SK-N-SH (cell line): ENCODE results near the gene CAMK4. TPM values are rescaled to one million over a fixed set of nuclear protein-coding genes. Genes with fewer than 3 reads are reported as not detected.

Experiments used
- CTCF ChIA-PET: fragments of 300-600, 350-600 bp; formaldehyde crosslinking; extraction: SDS; loops from one replicate; lab custom pipeline; 2021; lab: Yijun Ruan, JAX
- POLR2A ChIA-PET: fragments of 350-600 bp; sonication (Branson Sonifier 250); formaldehyde crosslinking; extraction: SDS; loops from one replicate; lab custom pipeline; 2020; ENCODE audit warnings: antibody characterized with exemption, inconsistent platforms; lab: Yijun Ruan, JAX
- DNase-seq: peaks from one replicate; pipeline ENCODE4 v3.0.0; 2012
- H2AFZ ChIP-seq: fragments of 200-600 bp; sonication (generic); 2 replicates; pipeline ENCODE4 v1.8.1; 2016; ENCODE audit warnings: antibody characterized with exemption, mild to moderate bottlenecking, low read depth
- H3F3A ChIP-seq: fragments of 200-600 bp; sonication (generic); replicated peaks from 2 replicates; pipeline ENCODE3; 2016; ENCODE audit warnings: antibody characterized with exemption, mild to moderate bottlenecking; ENCODE audit not compliant: insufficient read depth
- H3K27ac ChIP-seq, 2 experiments: fragments of 200-500 bp in 1 of 2; fragments of 200-600 bp in 1 of 2; sonication (Bioruptor generic) in 1 of 2; sonication (generic), shearing (Covaris generic) in 1 of 2; 2 replicates each; pipeline versions ENCODE4 v1.5.1 to v1.6.1; 2014 to 2016; ENCODE audit warnings: low read depth in 2 of 2, inconsistent platforms in 1 of 2, low read length in 1 of 2, mild to moderate bottlenecking in 1 of 2, mixed read lengths in 1 of 2
- H3K27me3 ChIP-seq: fragments of 200-600 bp; sonication (generic), shearing (Covaris generic); 2 replicates; pipeline ENCODE4 v1.6.1; 2016; ENCODE audit warnings: mixed run types; ENCODE audit not compliant: insufficient read depth
- H3K36me3 ChIP-seq, 2 experiments: fragments of 200-500 bp in 1 of 2; fragments of 200-600 bp in 1 of 2; sonication (Bioruptor generic) in 1 of 2; sonication (generic) in 1 of 2; replicated peaks in 1 of 2; 2 replicates each; pipeline versions ENCODE3 to v1.5.1; 2014 to 2016; ENCODE audit warnings: low read length in 1 of 2, mild to moderate bottlenecking in 1 of 2; ENCODE audit not compliant: insufficient read depth in 2 of 2, control insufficient read depth in 1 of 2
- H3K4me1 ChIP-seq, 2 experiments: fragments of 200-500 bp in 1 of 2; fragments of 200-600 bp in 1 of 2; sonication (Bioruptor generic) in 1 of 2; sonication (generic), shearing (Covaris generic) in 1 of 2; 2 replicates each; pipeline versions ENCODE4 v1.5.1 to v1.6.1; 2014 to 2016; ENCODE audit warnings: low read depth in 1 of 2, low read length in 1 of 2, mixed run types in 1 of 2; ENCODE audit not compliant: insufficient read depth in 2 of 2, control insufficient read depth in 1 of 2
- H3K4me2 ChIP-seq: fragments of 200-600 bp; sonication (generic), shearing (Covaris generic); 2 replicates; pipeline ENCODE4 v1.6.1; 2017; ENCODE audit warnings: mixed run types
- H3K4me3 ChIP-seq, 2 experiments: fragments of 200-500 bp in 1 of 2; fragments of 200-600 bp in 1 of 2; sonication (Bioruptor generic) in 1 of 2; sonication (generic), shearing (Covaris generic) in 1 of 2; 2 replicates each; pipeline versions ENCODE4 v1.5.1 to v1.8.1; 2014 to 2016; ENCODE audit warnings: low read depth in 2 of 2, inconsistent platforms in 1 of 2, low read length in 1 of 2, mild to moderate bottlenecking in 1 of 2, mixed read lengths in 1 of 2, moderate library complexity in 1 of 2
- H3K79me2 ChIP-seq: fragments of 200-600 bp; sonication (generic); 2 replicates; pipeline ENCODE4 v1.8.1; 2017; ENCODE audit warnings: mild to moderate bottlenecking; ENCODE audit not compliant: insufficient read depth
- H3K9ac ChIP-seq: fragments of 200-600 bp; sonication (generic); 2 replicates; pipeline ENCODE4 v1.6.1; 2017; ENCODE audit warnings: mixed run types
- H3K9me2 ChIP-seq: fragments of 200-600 bp; sonication (generic); 2 replicates; pipeline ENCODE4 v1.6.1; 2017; ENCODE audit warnings: mixed run types
- H3K9me3 ChIP-seq: fragments of 200-600 bp; sonication (generic); 2 replicates; pipeline ENCODE4 v1.6.1; 2017; ENCODE audit warnings: mixed run types, mild to moderate bottlenecking, moderate library complexity
- H4K20me1 ChIP-seq: fragments of 200-600 bp; sonication (generic); 2 replicates; pipeline ENCODE4 v1.6.1; 2017; ENCODE audit warnings: mild to moderate bottlenecking, mixed run types; ENCODE audit not compliant: insufficient read depth
- CTCF ChIP-seq: fragments of 200-600 bp; sonication (generic); IDR thresholded peaks from 2 replicates; pipeline ENCODE4 v1.6.1; 2017; ENCODE audit warnings: antibody characterized with exemption, mild to moderate bottlenecking, moderate library complexity
- ELF1 ChIP-seq: IDR thresholded peaks from 2 replicates; pipeline ENCODE4 v1.4.0; 2012
- FOXJ3 ChIP-seq: sonication (generic); formaldehyde crosslinking; IDR thresholded peaks from 2 replicates; pipeline ENCODE4 v1.5.1; 2020; ENCODE audit warnings: mild to moderate bottlenecking, missing genetic modification reagents
- FOXM1 ChIP-seq: IDR thresholded peaks from 2 replicates; pipeline ENCODE4 v1.4.0; 2012; ENCODE audit warnings: low read depth, mild to moderate bottlenecking
- GABPA ChIP-seq: IDR thresholded peaks from 2 replicates; pipeline ENCODE4 v1.4.0; 2012; ENCODE audit warnings: low read depth, mild to moderate bottlenecking
- MAX ChIP-seq: IDR thresholded peaks from 2 replicates; pipeline ENCODE4 v1.4.0; 2012; ENCODE audit warnings: low read depth
- MXI1 ChIP-seq: IDR thresholded peaks from 2 replicates; pipeline ENCODE4 v1.6.1; 2012; ENCODE audit warnings: mild to moderate bottlenecking, low read depth, low read length, improper control_type of control experiment
- PBX3 ChIP-seq: IDR thresholded peaks from 2 replicates; pipeline ENCODE4; 2012
- POLR2AphosphoS5 ChIP-seq: IDR thresholded peaks from 2 replicates; pipeline ENCODE4 v1.6.1; 2012; ENCODE audit warnings: low read depth, low read length
- RCOR1 ChIP-seq: fragments of 150-350 bp; IDR thresholded peaks from 2 replicates; pipeline ENCODE4 v1.6.1; 2017; ENCODE audit warnings: antibody characterized with exemption, low read length
- RFX5 ChIP-seq: IDR thresholded peaks from 2 replicates; pipeline ENCODE4 v1.6.1; 2012; ENCODE audit warnings: mild to moderate bottlenecking, improper control_type of control experiment, low read length
- SMC3 ChIP-seq: IDR thresholded peaks from 2 replicates; pipeline ENCODE4 v1.6.1; 2012; ENCODE audit warnings: low read depth, low read length, improper control_type of control experiment
- TAF1 ChIP-seq: IDR thresholded peaks from 2 replicates; pipeline ENCODE4 v1.6.1; 2012; ENCODE audit warnings: low read depth, mild to moderate bottlenecking, low read length, moderate library complexity, borderline replicate concordance
- TCF12 ChIP-seq: IDR thresholded peaks from 2 replicates; pipeline ENCODE4 v1.4.0; 2012
- TEAD4 ChIP-seq: IDR thresholded peaks from 2 replicates; pipeline ENCODE4 v1.4.0; 2012; ENCODE audit warnings: mild to moderate bottlenecking, borderline replicate concordance; ENCODE audit not compliant: insufficient read depth
- USF1 ChIP-seq: IDR thresholded peaks from 2 replicates; pipeline ENCODE4 v1.4.0; 2012; ENCODE audit warnings: low read depth, borderline replicate concordance
- YY1 ChIP-seq: IDR thresholded peaks from 2 replicates; pipeline ENCODE4 v1.4.0; 2012; ENCODE audit warnings: low read depth, mild to moderate bottlenecking
- polyA plus RNA-seq, 3 experiments: library from polyadenylated mRNA; depleted of rRNA; stranded (reverse); fragments of >200 nt; gene quantifications; 2 replicates each; pipeline ENCODE4 v1.2.3, GENCODE V29; 2012

CAMK4 gene
- polyA plus RNA-seq, 1 of the 3 experiments (the other 2 are of a cell fraction) = 4.1 TPM

- TF ChIP-seq MAX (no peak), SMC3 (no peak), TCF12 (no peak), GABPA (no peak), CTCF (no peak), FOXJ3 (CRISPR knock-in tag) (no peak)
Observed at GRCh38 chr5:111320953-111321352, 96.8 kb downstream of the CAMK4 start (continued).

GRCh38 chr5:111321376-111321775 is 97.2 kb downstream of the CAMK4 start:
- Histone ChIP-seq H3K27ac (no peak overlapping the region), H3K4me1 (no peaks in the 10 kb centered on the region; a peak in 1 of 4 replicates), H3K79me2 (no peaks in the 10 kb centered on the region), H3K9me2 (no peaks in the 10 kb centered on the region), H3K27me3 (no peaks in the 10 kb centered on the region), H3K9ac (no peak overlapping the region), H4K20me1 (no peaks in the 10 kb centered on the region), H3K4me2 (no peak overlapping the region), H3K36me3 (no peaks in the 10 kb centered on the region), H3K4me3 (no peak overlapping the region), H3F3A (no peaks in the 10 kb centered on the region), H3K9me3 (no peaks in the 10 kb centered on the region; the same call in 1 of the 2 replicates), H2AFZ (no peak overlapping the region)
- CTCF ChIA-PET = interaction anchor here (0.8 to 1.5 kb wide), 2 partner anchors 14 to 23 kb away, joined by 3 read pairs; no protein-coding TSS in a partner anchor
- TF ChIP-seq FOXM1 (no peak), CTCF (no peak), SMC3 (no peak), TCF12 (no peak), TAF1 (no peak), POLR2AphosphoS5 (no peak), PBX3 (no peak), MXI1 (no peak), USF1 (no peak), TEAD4 (no peak), RCOR1 (no peak), ELF1 (no peak), GABPA (no peak), YY1 (no peak), RFX5 (no peak)
- DNase-seq = no peak
- POLR2A ChIA-PET = no interaction called here
